GOT3 (cell line): ENCODE data around the gene SPEF2.

Experiments used
- DNase-seq: peaks from one replicate; lab custom pipeline; 2025; ENCODE audit warnings: mixed read lengths; lab: John Stamatoyannopoulos, UW

The SPEF2 gene

DNA sequence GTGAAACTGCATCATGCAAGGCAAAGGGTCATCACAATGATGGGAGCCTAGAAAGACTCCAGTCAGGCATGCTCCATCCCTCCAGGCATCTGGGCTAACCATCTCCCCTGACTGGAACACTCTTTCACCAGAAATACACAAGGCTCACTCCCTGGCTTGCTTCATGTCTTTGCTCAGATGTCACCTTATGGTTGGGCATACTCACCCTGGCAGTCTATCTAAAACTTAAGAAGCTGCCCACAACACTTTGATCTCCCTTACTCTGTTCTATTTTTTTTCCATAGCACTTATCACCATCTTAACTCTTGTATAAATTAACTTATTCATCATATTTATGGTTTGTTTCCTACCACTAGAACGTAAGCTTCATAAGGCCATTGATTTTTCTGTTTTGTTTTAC, 90.0 kb downstream of the SPEF2 start:
- DNase-seq, result no peak

GRCh38 chr5:35709688-35710087, 92.0 kb downstream of the SPEF2 start:
- DNase-seq, result no peak

DNA sequence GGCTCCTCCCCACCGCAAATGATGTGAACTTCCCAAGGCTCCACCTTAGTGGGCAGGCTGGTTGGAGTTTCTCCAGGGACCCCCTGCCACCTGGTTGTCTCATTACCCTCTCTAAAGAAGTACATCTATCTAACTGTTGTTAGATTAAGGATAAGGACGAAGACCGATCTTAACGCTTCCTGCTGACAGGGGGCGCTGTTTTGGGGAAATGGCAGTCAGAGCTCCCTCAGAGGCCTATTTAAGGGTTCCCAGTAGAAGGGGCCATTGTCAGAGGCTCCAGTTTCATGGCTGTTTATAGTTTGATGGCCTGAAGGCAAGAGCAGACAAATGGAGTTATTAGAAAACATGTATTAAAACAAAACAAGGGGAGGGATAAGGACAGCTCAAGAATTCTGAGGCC, 100.1 kb downstream of the SPEF2 start:
- DNase-seq, result no peak

DNA sequence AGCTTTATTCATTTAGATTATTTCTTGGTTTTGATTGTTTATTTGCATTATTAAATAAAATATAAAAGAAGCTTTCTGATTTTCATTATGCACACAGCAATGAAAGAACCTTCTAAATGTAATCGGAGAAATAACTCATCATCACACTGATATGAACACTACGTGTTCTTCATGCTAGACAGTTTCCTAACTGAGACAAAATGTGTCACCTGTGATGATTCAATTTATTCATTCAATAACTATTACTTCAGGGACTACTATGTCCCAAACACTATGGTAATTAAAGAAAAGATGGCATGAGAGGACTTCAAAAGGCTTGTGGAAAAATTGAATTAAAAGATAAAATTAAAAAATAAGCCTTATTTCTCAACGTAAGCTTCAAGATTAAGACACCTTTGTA, 118.1 kb downstream of the SPEF2 start:
- no peak for DNase-seq

DNA sequence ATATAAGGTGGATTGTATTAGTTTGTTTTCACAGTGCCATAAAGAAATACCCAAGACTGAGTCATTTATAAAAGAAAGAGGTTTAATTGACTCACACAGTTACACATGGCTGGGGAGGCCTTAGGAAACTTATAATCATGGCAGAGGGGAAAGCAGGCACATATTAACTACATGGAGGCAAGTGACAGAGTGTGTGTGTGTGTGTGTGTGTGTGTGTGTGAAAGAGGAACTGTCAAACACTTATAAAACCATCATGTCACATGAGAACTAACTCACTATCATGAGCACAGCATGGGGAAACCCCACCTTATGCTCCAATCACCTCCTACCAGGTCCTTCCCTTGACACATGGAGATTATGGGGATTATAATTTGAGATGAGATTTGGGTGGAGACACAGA, 118.6 kb downstream of the SPEF2 start:
- no peak for DNase-seq

DNA sequence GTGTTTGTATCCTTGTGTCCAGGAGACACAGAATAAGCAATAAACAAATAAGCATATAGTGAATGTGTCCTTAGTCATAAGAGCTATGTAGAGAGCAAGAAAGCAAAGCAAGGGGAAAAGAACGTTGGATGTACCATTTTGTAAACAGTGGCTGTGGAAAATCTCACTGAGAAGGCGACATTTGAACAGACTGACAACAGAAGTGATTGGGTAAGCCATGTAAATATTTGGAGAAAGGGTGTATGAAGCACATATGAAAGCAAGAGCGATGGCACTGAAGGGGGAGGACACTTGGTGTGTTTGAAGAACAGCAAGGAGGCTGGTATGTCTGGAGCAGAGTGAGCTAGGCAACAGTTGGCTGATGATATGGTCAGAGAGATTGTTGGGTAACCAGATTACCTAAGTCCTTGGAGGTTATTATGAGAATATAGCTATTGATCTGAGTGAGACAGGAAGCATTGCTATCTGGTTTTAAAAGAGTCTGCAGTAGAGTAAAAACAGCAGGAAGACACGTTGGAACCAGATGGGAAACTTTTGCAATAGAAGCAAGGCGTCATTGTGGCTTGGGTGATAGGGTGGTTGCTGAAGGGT, 123.6 kb downstream of the SPEF2 start:
- no peak for DNase-seq

- DNase-seq, result no peak
These were observed 124.3 kb downstream of the SPEF2 start for GRCh38 chr5:35741971-35742370.

DNA sequence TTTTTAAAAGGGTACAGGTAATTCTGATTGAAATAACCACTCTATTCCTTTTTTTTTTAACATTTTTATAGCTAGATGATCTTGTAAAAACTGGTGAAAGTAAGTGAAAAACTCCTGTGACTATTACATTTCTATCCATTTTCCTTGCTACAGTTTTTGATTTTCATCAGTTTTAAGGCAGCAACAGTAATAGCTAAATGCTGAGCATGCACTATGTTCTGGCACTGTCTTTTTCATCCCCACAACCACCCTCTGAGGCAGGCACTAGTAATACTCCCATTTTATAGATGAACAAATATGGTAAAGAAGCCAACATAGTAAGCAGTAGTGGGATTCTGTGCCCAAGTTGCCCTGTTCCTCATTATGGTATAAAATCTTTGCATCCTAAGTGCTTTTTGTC, 126.0 kb downstream of the SPEF2 start:
- no peak for DNase-seq

- no peak for DNase-seq
These were observed 127.5 kb downstream of the SPEF2 start for GRCh38 chr5:35745193-35745592.

DNA sequence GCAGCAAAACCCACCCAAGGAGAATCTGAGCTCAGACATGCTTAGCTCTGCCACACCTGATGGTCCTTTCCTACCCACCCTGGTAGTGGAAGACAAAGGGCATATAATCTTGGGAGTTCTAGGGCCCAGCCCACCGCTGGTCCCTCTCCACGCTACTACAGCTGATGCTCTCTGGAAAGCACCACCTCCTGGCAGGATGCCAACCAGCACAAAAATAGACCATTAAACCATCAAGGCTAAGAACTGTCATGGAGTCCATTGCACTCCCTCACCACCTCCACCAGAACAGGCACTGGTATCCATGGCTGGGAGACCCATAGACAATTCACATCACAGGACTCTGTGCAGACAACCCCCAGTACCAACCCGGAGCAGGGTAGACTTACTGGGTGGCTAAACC, 128.0 kb downstream of the SPEF2 start:
- DNase-seq, result no peak

DNA sequence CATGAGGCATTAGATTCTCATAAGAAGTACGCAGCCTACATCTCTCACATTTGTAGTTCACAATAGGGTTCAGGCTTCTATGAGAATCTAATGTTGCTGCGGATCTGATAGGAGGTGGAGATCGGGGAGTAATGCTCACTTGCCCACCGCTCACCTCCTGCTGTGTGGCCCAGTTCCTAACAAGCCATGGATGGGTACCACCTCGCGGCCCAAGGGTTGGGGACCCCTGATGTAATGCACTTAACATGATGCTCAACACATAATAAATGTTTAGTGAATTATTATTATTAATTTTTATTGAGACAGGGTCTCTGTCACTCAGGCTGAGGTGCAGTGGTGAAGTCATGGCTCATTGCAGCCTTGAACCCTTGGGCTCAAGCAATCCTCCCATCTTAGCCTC, 134.3 kb downstream of the SPEF2 start:
- no peak for DNase-seq

DNA sequence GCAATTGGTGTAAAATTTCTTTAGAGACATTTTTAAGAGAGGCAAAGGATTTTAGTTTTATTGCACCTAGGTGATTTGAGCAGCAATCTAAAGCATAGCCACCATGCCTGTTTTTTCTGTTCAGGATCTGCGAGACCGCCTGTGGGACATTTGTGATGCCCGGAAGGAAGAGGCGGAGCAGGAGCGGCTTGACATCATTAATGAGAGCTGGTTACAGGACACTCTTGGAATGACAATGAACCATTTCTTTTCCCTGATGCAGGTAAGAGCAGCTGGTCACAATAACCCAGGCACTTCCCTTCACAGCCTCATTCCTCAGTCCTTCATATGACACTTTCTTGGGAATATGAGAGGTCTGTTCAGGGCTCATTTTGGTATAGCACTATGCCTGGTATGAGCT, 135.8 kb downstream of the SPEF2 start:
- DNase-seq, result no peak

DNA sequence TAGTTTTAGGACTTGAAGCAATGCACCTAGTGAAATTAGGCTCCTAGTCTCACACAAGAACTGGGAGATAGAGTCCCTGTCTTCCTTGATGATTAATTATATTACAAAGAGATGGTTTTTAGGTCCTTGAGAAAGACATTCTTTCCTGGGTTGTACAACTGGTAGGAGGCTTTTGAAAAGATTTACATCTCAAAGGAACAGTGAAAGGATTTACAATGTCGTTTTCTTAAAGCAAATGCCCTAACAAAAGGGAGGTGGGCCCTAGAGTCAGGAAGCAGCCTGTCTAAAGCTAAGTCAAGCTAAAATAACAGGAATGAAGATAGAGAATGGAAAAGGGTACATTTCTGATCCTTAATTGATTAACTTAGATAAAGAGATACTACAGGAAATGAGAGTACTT, 136.8 kb downstream of the SPEF2 start:
- DNase-seq, result no peak

DNA sequence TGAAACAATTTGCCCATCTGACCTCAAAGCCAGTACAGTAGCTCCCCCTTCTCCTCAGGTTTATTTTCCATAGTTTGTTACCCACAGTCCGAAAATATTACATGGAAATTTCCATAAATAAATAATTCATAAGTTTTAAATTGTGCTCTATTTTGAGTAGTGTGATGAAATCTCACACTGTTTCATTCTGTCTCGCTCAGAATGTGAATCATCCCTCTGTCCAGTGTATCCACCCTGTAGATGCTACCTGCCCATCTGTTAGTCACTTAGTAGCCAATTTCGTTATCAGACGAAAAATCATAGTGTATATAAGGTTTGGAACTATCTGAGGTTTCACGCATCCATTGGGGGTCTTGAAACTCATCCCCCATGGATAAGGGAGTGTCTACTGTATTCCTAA, 138.3 kb downstream of the SPEF2 start:
- DNase-seq, result no peak

GRCh38 chr5:35758151-35758724, 140.6 kb downstream of the SPEF2 start:
- no peak for DNase-seq

GRCh38 chr5:35761541-35761940, 143.9 kb downstream of the SPEF2 start:
- no peak for DNase-seq

GRCh38 chr5:35762368-35762767, 144.7 kb downstream of the SPEF2 start:
- no peak for DNase-seq

DNA sequence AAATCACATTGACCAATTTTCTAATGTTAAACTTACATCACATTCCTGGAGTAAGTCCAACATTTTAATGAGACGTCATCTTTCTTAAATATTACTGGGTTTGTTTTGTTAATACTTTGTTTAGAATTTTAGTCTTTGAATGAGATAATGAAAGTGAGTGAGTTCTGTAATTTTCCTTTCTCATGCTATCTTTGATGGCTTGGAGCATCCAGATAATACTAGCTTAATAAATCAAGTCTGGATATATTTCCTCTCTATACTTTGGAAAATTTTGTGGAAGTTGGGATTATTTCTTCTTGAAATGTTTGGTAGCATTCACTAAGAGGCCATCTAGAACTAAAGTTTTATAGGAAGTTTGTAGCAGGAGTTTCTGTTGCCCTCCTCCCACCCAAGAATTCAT, 148.3 kb downstream of the SPEF2 start:
- no peak for DNase-seq

GRCh38 chr5:35771300-35771699, 153.6 kb downstream of the SPEF2 start:
- DNase-seq, result no peak

DNA sequence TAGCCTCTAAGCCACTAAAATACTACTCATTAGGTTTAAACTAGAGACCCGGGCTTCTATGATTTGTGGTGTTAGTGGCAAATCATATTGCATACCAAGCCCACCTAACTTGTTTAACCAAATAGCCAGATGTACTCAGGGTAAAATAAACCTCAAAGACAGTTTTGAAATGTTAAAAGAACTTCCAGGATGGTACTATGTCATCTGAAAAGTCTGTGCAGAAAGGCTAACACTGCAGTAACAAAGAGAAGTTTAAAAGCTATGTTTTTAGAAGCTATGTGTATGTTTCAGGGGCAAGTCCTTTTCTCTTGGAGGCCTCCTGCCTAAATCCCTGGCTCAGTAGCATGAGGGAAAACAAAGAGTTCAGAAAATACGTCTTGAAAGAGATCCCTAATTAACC, 154.2 kb downstream of the SPEF2 start:
- DNase-seq, result no peak

GRCh38 chr5:35773967-35774366, 156.3 kb downstream of the SPEF2 start:
- no peak for DNase-seq

GRCh38 chr5:35776757-35777156, 159.1 kb downstream of the SPEF2 start:
- DNase-seq, result no peak

DNA sequence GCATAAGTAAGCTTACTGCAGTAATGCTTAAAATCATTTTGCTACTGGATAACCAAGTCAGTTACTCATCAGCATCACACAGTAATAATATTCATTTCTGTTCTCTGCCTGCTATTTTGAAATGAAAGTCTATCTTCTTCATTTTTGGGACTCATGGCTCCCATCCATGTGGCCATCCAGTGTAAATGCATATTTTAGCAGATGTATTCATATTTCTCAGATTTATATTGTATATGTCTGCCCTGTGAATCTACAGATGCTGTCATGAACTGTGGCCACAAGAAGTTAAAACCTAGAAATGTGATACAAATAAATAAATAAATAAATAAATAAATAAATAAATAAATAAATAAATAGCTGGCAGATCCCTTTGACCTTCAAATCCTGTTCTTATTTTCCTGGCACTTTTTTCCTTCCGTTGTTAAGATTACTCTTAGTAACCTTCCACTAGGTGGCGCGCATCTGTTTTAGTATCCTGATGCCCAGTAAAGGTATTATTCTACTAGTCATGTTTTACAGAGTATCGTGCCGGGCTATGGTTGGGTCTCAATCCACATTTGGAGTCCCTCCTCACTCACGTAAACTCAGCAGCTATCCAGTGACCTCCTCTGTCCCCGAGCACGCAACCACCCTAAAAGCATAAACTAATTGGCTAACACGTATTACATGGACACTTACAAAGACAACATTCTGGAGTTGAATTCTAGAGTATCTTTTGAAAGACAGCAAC, 159.9 kb downstream of the SPEF2 start:
- DNase-seq, result no peak

DNA sequence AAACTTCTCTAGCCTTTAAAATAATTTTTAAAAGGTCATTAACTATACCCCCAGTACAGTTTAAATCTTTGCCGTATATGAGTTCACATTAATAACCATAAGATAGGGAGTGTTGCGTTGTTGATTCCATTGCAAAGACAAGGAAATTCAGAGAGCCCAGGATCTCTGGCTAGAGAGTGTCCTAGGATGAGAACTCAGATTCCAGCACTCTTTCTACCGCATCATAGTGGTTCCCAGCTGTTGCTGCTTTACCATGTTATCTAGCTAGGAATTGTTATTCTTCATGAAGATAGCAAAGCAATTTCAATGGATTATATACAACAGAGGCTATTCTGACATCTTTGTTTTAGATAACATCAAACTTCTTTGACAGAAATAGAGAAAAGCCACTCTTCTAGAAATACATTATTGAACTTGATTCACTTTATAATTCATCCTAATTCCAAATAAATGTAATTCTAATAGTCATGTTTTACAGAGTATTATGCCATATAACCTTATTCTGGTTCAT, 160.7 kb downstream of the SPEF2 start:
- no peak for DNase-seq
